NCI-H1105 (cell line): Measurements from ENCODE around the gene LHX4.

Experiments
- DNase-seq: peaks from one replicate; lab custom pipeline; 2025; lab: John Stamatoyannopoulos, UW

LHX4 gene

DNA sequence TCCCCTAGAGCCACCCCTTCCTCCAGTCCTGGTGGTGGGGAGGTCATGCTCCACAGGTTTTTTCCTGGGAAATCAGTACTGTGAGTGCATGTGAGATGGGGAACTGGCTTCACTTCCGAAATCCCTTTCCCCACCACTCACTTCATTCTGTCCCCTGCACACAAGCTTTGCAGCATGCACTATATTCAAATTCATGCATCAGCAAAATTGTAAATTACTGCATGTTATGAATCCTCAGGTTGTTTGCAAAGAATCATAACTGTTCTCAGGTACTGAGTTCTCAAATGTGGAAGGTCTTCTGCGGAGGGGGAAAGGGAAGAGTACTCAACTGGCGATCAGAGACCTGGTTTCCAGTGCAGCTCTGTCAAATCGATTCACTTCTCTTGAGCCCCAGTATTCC, 42.3 kb downstream of the LHX4 start:
- no peak for DNase-seq

DNA sequence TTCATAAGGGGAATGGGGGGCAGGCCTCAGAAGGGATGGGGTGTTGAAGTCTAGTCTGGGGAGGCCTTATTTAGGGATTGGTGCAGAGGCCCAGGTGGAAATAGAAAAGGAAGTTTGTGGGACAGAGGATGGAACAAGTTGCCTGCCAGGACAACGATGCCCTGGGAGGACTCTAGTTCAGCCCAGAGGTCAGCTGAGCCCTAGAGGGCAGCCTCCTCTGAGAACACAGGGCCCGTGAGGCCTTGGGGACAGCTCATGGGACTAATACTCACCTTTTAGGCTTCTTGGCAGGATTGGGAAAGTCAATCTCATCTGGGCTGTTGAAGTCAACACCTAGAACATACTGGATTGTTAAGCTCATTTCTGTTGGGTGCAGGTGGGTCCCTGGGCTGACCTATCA, 43.0 kb downstream of the LHX4 start:
- no peak for DNase-seq

DNA sequence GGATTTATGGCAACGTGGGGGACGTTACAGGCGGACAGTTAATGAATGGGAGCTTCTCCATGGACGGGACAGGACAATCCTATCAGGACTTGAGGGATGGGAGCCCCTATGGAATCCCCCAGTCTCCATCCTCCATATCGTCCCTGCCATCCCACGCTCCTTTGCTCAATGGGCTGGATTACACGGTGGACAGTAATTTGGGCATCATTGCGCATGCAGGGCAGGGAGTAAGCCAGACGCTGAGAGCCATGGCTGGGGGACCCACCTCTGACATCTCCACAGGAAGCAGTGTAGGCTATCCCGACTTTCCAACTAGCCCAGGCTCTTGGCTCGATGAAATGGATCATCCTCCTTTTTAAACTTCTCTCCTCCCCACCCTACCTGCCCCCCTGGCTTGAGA, 44.2 kb downstream of the LHX4 start:
- no peak for DNase-seq

DNA sequence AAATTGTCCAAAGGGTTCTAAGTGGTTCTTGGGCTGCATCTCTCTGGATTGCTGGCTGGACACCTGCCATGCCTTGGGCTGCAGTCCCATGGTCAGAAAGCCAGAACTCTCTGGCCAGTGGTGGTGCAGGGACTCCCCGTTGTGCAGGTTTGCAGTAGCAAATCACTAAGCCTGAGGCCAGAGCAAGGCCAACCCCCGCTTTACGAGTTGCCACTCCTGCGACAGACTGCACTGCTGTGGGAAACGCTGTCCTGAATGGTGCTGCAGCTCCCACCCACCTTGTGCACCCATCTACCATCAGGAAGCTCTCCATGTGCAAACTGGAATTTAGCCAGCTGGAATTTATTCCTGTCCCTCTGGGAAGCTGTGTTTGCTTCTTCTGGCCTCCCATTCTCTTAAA, 45.7 kb downstream of the LHX4 start:
- DNase-seq, result no peak

DNA sequence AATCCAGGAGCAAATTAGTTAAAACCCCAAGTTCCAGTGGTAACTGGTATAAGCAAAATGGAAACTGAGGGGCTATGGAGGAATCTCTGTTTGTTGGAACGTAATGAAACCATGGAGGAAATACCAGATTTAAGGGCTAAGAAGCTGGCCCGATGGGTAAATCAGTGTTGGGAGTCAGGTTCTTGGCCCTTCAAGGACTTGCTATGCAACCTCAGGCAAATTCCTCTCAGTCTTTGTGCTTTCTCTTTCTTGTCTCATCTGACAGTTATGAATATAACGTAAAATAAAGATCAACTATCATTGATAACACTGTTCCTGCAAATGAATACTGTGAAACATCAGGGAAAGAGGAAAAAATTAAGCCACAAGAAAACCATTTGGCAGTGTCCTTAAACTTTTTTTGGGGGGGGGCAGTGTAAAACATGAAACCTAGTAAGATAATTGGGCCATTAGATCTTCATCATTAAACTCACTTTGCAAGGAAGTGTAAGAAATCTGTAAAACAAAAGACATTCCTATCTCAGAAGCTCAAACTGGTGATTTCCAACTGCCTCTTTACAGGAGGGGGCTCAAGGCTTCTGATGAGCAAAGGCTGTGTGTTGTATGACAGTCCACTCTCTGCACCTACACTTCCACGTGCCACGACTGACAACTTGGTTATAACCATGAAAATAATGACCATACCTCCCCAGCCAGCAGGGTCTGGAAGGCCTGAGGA, 47.6 kb downstream of the LHX4 start:
- DNase-seq, result no peak

DNA sequence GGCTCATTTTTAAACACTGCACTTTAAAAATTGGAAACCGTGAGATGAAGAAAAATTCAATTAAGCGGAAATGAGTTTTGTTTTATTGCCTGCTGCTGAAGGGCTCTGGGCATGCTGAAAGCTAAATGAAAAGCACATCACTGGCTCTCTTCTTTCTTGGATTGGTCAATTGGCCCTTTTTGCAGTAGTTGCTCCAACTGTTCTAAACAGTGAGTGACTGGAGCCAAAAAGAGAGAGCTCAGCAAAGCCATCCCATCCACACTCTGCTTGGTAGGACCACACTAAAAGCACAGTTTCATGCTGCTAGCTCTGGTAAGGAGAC, 48.1 kb downstream of the LHX4 start:
- no peak for DNase-seq

DNA sequence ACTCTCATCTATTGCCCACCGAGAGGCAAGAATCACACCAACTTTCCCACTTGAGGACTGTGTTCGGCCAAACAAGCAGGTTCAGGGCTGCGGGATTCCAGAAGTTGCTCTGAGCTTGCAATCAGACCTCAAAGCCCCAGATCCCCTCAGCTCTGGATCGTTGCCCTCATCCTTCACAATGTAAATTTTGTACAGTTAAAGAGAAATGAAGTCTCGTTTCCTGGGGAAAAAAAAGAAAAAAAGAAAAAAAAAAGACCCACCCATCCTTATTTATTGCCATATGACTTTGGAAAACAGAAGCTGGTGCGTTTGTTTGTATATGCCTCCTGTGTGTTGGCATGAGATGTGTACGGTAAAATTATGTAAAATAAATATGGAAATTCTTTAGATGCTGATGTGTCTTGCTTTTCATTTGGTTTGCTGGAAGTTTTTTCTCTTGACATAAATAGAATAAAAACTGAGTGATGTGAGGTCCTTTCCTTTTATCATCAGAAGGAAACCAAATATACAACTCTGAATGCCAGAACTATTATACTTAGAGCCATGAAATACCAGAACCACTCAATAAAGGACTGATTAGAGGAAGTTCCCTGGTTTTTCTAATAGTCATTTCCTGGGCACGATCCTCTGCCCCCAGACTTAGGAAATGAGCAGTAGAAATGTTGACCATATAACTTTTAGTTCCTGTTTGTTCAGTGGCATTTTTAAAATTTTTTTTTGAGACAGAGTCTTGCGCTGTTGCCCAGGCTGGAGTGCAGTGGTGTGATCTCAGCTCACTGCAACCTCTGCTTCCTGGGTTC, 48.7 kb downstream of the LHX4 start:
- no peak for DNase-seq

DNA sequence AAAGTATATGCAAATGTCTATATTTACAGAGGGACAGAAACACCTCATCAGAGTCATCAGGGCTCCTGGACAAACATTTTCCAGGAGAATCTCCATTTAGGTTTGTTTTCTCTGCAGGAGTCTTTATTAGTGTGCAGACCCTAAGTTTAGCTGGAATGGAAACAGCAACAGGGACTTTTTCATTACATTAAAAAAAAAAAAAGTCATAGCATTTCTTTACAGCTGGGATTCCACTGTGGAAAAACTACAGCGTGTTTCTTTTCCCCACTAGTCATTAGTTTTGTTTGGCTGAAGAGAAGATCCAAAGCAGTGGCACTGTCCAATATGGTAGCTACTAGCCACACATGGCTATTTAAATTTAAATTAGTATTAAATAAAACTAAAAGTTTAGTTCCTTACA, 49.6 kb downstream of the LHX4 start:
- no peak for DNase-seq

DNA sequence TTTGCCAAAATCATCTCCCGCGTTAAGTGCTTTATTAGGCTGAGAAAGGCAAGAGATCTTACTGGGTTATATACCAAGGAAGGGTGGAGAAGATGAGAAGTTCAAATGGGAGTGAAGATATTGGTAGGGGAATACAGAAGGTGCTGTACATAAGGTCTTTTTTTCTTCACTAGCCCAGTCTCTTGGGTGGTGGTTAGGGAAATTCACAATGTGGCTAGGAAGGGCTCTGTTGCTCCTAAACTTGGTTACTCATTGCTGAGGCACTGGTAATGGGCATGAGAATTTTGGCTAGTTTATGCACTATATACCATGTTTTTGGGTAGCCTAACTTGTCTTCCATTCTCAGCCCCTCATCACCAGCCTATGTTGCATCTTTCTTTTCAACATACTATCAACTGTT, 50.6 kb downstream of the LHX4 start:
- DNase-seq, result no peak

DNA sequence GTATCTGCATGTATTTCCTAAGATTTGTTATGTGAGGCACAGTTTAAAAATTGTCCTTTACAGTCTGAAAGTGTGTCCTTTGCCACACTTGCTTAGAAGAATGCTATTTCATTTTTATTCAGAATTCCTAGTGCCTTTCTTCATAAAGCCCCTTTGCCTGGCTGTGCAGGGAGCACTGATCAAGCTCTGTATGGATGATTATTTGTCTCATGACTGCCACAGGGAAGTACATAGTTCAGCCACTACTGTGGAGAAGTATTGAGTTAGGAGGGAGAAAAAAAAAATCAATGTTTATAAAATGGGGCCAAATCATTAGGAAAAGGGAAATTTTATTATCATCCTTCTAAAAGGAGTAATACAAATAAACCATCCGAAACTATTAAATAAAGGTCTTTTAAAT, 51.4 kb downstream of the LHX4 start:
- DNase-seq, result no peak

DNA sequence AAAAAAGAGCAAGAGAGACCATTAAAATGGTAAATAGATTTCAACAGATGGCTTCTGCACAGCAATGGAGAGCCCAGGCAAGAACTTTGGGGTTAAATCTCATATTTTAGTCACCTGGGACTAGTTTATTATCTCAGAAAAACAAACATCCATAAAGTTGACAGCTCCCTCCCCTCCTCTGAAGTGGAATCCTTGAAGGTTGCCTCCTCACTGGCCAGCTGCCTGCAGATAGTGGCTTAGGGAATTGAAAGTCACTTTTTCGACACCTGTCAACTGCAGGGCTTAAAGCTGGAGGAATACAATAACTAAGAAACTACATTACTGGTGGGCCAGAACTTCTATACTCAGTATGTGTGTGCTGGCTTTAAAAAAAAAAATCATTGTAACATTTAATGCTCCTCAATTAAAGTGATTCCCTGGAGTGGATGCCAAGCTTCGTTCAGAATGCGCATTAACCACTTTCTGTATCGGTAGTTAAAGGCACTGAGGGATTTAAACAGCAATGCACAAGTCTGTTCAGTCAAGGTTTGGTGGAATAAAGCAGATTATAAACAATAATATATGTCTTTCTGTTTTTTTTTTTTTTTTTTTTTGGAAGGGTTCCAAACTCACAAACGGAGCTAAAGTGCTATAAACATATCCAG, 52.5 kb downstream of the LHX4 start:
- DNase-seq, result no peak

DNA sequence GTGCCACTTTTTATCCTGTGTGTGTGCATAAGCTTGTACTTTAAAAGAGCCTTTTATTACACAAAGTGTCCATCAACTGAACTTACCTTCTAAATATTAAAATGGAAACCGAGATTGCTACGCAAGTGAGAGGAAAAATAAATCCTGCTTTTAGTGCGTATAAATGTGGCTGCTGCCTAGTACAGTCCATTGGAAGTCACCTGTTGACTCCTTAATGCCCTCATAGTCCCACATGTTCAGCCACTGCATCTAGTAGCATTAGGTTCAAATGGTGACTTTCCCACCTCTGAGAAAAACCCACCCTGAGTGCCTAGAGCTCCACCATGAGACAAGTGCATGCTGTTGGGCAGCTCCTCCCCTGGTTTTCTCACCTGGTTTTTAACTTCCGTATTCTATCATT, 53.0 kb downstream of the LHX4 start:
- DNase-seq, result no peak

DNA sequence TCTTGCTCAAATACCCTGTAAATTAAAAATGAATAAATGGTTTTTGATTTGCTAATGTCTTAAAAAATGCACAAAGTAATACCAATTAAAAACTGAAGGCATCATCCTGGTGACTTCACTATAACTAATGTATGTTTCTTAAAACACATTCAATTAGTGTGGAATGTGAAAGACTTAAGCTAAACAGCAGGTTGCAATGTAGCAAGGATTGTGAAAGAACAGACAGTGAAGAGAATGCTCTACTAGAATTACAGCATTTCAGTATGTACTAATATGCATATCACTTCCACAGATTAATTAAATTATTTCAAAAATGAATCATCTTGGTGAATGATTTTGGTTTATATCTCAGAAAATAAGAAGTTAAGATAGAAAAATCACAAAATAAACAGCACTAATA, 56.4 kb downstream of the LHX4 start:
- no peak for DNase-seq

DNA sequence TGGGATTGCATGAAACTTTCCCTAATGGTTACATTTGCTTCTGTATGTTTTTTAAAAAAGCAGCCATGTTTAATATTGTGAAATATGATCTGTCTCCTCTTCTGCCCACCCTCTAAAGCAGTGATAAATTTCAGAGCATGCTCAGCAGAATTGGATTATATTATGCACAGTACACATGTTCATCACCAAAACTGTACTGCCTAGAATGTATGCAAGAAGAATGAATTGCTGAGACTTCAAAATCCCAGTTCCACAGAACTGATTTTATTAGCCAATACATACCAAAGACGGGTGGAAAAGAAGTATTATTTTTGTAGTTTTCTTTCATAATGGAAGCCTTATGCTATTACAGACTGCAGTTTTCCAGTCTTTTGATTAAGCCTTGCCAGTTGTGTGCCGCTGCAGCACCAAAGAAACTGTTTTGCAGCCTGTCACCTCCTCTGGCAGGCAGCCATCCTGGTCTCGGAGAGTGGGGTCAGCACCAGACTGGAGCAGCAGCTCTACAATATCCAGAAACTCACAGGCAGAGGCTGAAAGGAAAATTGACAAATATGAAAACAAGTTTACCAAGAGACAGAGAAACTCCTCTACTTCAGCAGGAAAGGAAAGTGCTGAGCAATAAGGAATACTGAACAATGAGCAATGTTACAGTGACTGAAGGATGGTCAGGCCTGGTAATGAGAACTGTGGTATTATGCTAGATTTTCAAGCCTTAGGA, 58.1 kb downstream of the LHX4 start:
- no peak for DNase-seq

DNA sequence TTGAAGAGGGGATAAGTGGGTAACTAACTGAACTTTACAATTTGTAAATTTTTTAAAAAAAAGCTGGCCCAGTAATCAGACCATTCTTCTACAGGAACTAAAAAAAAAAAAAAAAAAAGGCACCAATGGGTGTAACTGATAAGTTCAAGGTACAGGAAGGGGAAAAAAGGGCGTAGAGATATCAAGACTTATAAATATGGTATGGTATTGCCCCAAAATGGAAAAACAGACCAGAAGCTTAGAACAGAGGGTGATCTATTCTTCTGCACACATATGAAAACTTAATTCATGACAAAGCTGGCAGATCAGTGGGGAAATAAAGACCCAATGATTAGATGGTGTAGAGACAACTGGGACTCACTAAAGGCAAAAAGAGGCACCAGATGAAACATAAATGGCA, 58.9 kb downstream of the LHX4 start:
- DNase-seq, result no peak

DNA sequence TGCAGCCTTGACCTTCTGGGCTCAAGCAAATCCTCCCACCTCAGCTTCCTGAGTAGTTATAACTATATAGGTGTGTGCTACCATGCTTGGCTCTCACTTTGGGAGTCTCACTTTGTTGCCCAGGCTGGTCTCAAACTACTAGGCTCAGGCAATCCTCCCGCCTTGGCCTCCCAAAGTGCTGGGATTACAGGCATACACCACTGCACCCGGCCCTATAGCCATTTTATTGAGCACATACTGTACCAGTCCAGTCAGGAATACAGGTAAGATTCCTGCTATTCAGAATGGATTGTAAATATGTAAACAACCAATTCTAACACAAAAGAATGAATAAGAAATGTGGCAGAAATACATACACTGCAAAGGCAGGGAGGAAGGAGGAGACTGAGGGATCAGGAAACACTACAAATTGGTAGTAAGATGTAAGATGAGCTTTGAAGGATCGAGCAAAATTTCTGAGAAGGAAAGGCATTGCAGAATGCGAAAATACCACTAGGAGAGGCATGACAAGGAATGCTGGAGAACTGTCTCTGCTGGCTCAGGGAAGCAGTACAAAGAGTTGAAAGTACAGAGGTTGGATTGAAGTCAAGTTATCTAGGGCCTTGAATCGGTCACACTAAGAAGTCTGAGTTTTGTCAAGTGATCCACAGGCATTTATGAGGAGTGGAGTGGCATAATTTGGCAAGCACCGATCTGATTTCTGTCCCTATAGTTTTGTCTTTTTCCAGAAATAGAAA, 60.4 kb downstream of the LHX4 start:
- DNase-seq, result no peak

DNA sequence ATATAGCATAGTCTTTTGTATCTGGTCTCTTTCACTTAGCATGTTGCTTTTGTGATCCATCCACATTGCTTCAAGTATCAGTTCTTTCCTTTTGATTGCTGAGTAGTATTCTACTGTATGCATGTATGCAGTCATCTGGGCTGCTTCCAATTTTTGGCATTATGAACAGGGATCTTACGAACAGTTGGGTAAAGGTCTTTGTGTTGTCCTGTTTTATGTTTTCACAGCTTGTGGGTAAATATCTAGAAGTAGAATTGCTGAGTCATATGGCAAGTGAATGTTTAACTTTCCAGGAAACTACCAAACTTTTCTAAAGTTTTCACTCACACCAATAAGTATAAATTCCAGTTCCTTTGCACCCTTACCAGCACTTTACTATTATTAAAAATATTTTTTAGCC, 60.9 kb downstream of the LHX4 start:
- DNase-seq, result no peak

DNA sequence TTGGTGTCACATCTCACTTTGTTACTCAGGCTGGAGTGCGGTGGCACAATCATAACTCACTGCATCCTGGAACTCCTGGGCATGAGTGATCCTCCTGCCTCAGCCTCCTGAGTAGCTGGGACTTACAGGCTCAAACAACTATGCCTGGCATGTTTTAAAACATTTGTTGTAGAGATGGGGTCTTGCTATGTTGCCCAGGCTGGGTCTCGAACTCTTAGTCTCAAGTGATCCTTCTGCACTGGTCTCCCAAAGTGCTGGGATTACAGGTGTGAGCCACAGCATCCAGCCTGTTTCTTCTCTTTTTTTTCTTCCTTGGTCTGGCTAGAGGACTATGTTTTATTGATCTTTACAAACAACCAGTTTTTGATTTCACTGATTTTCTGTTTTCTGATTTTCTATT, 64.6 kb downstream of the LHX4 start:
- no peak for DNase-seq

DNA sequence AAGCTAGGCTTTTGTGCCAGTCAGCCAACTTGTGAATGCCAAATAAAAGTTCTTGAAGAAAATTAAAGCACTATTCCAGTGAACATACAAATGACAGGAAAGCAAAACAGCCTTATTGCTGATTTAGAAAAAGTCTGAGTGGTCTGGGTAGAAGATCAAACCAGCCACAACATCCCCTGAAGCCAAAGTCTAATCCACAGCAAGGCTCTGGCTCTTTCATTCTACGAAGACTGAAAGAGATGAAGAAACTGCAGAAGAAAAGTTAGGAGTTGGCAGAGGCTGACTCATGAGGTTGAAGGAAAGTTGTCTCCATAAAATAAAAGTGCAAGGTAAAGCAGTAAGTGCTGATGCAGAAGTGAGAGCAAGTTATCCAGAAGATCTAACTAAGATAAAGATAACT, 65.9 kb downstream of the LHX4 start:
- DNase-seq, result no peak

DNA sequence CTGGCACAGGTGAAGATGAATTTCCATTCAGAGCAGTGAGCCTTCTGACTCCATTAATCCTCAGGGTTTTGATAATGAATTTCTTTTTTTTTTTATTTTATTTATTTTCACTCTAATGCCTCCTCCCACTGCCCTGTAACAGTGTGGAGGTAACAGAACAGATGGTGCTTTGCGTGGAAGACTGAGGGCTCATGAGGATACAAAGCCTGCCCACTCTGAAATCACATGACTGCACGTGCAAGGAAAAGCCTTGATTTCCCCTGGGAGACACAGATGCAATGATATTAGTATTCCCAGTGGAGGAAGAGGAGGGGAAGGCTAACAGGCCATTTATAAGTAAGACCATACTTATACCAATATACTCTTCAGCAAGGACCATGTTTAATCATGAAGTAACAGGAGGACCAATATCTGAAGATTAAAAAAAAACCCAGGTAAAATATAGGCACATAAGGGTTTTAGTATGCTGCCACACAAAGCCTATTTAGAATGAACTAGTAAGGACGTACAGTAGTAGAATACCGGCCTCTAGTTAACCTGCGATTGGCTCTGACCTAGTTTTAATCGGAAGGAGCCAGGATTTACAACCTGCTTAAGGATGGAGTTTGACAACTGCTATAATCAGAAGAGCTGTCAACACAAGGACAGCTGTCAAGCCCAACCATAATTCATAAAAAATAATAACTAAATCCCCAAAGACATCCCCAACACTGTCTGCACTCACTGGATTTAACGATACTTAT, 69.6 kb downstream of the LHX4 start:
- DNase-seq, result no peak

DNA sequence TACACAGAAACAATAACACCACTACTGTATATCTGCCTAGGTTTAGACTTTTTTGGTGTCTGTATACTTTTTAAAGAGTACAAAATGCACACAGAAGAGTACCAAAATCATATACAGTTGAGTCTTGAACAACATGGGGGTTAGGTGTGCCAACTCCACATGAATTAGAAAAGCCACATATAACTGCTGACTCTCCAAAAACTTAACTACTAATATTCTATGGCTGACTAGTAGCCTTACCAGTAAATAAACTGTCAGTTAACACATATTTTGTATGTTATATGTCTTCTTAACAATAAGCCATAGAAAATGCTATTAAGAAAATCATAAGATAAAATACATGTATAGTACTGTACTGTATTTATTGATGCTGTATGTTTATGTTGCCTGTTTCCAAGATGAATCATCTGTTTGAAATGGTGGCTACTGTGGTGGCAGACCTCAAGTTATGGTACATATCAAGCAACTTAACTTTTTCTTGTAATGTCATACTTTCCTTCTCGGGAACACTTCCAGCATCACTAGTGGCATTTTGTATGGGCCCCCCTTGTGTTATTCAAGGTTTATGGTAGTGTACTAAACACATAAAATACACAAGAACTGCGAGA, 71.2 kb downstream of the LHX4 start:
- no peak for DNase-seq
